A549 (cell line): Measurements from ENCODE around the gene CDC6. TPM values are rescaled to one million over a fixed set of nuclear protein-coding genes. Genes with fewer than 3 reads are reported as not detected.
A peak's percentile ranks its signal among the peaks of the same experiment; 100 is the strongest.

Experiments
- ATAC-seq, 2 experiments: fragments of 200-7000 bp in 1 of 2; fragments of >200 bp in 1 of 2; cut with Nextera tagmentation in 1 of 2; cut with Tn5 transposase in 1 of 2; 3 replicates each; pipeline versions ENCODE4 v1.8.0 to v1.9.1; 2018 to 2020; ENCODE audit warnings: mild to moderate bottlenecking in 1 of 2, moderate library complexity in 1 of 2
- CTCF ChIA-PET: fragments of 300-600 bp; sonication (Branson Sonifier 250); formaldehyde crosslinking; extraction: SDS; loops from one replicate; lab custom pipeline; 2021; ENCODE audit warnings: antibody characterized with exemption, inconsistent platforms; lab: Yijun Ruan, JAX
- POLR2A ChIA-PET: fragments of 350-600 bp; formaldehyde crosslinking; extraction: SDS; loops from one replicate; lab custom pipeline; 2021; ENCODE audit warnings: antibody characterized with exemption, inconsistent platforms; lab: Yijun Ruan, JAX
- DNase-seq, 2 experiments: peaks; one replicate each; pipeline versions ENCODE4 v3.0.0 to v3.0.0-alpha.2; 2011 to 2016; ENCODE audit warnings: low read depth in 1 of 2, low spot score in 1 of 2
- FAIRE-seq: peaks from 2 replicates; lab custom pipeline; 2011; peaks lifted over from hg19 to GRCh38; lab: Jason Lieb, UNC
- H3K27ac ChIP-seq, 2 experiments: fragments of >200 bp; sonication (Bioruptor Twin); formaldehyde crosslinking; 3 replicates each; pipeline ENCODE4 v1.5.1; 2016 to 2017
- H3K4me1 ChIP-seq: fragments of >200 bp; sonication (Bioruptor Twin); formaldehyde crosslinking; 3 replicates; pipeline ENCODE4 v1.6.1; 2016
- H3K4me2 ChIP-seq: fragments of >200 bp; sonication (Bioruptor Twin); formaldehyde crosslinking; 3 replicates; pipeline ENCODE4 v1.6.1; 2016
- H3K4me3 ChIP-seq: fragments of >200 bp; sonication (Bioruptor Twin); formaldehyde crosslinking; 3 replicates; pipeline ENCODE4 v1.5.1; 2016
- H3K9me3 ChIP-seq: fragments of >200 bp; sonication (Bioruptor Twin); formaldehyde crosslinking; 3 replicates; pipeline ENCODE4 v1.6.1; 2016
- ATOH8 ChIP-seq: fragments of 250-450 bp; sonication (Bioruptor Pico); IDR thresholded peaks from 2 replicates; pipeline ENCODE4 v1.5.0; 2020; ENCODE audit warnings: low read depth, mild to moderate bottlenecking, moderate library complexity
- CHD2 ChIP-seq: fragments of 150-350 bp; IDR thresholded peaks from 2 replicates; pipeline ENCODE4 v1.6.1; 2014; ENCODE audit warnings: low read length; ENCODE audit not compliant: partially characterized antibody
- E2F6 ChIP-seq: IDR thresholded peaks from 2 replicates; pipeline ENCODE4 v1.6.1; 2012; ENCODE audit warnings: low read depth, borderline replicate concordance
- GATA3 ChIP-seq: IDR thresholded peaks from 2 replicates; pipeline ENCODE4 v1.6.1; 2012; ENCODE audit warnings: borderline replicate concordance
- HOXB13 ChIP-seq: fragments of 250-450 bp; sonication (Bioruptor Pico); IDR thresholded peaks from 2 replicates; pipeline ENCODE4 v1.5.0; 2020; ENCODE audit warnings: low read depth, mild to moderate bottlenecking, moderate library complexity
- KDM5A ChIP-seq: fragments of 200-600 bp; sonication (generic); IDR thresholded peaks from 2 replicates; pipeline ENCODE4 v1.6.1; 2016; ENCODE audit warnings: antibody characterized with exemption, mild to moderate bottlenecking
- MAFK ChIP-seq: fragments of 450-650 bp; IDR thresholded peaks from 2 replicates; pipeline ENCODE4 v1.6.1; 2014; ENCODE audit not compliant: partially characterized antibody
- MYC ChIP-seq: IDR thresholded peaks from 2 replicates; pipeline ENCODE4 v1.6.1; 2012; ENCODE audit warnings: mild to moderate bottlenecking, inconsistent platforms, low read length, improper control_type of control experiment, borderline replicate concordance
- NPAS2 ChIP-seq: fragments of 250-450 bp; sonication (Bioruptor Pico); IDR thresholded peaks from 2 replicates; pipeline ENCODE4 v1.8.0; 2022; ENCODE audit warnings: mild to moderate bottlenecking, moderate library complexity, borderline replicate concordance
- POLR2A ChIP-seq: IDR thresholded peaks from 2 replicates; pipeline ENCODE4 v1.6.1; 2012; ENCODE audit warnings: mild to moderate bottlenecking, low read length
- POLR2AphosphoS2 ChIP-seq: conservative IDR thresholded peaks from 2 replicates; pipeline ENCODE4 v1.6.1; 2012; ENCODE audit warnings: low read length, improper control_type of control experiment, inconsistent platforms
- RAD21 ChIP-seq, 2 experiments: fragments of >200 bp in 1 of 2; sonication (Bioruptor Twin) in 1 of 2; formaldehyde crosslinking in 1 of 2; IDR thresholded peaks in 1 of 2; conservative IDR thresholded peaks in 1 of 2; 2 replicates in 1 of 2; 3 replicates in 1 of 2; pipeline ENCODE4 v1.6.1; 2012 to 2018; ENCODE audit warnings: inconsistent platforms in 1 of 2
- REST ChIP-seq: fragments of 200-600 bp; sonication (generic); IDR thresholded peaks from 2 replicates; pipeline ENCODE4 v1.6.1; 2016; ENCODE audit warnings: antibody characterized with exemption, mild to moderate bottlenecking, moderate library complexity
- TFCP2L1 ChIP-seq: fragments of 250-450 bp; sonication (Bioruptor Pico); IDR thresholded peaks from 2 replicates; pipeline ENCODE4 v1.5.0; 2021; ENCODE audit warnings: mild to moderate bottlenecking
- WGBS: methylation state at CpG from one replicate; pipeline ENCODE4 v1.1.6; 2017; ENCODE audit errors: missing lambda C conversion rate; 5-methylcytosine and 5-hydroxymethylcytosine counted together
- polyA plus RNA-seq, 4 experiments: library from polyadenylated mRNA; depleted of rRNA in 3 of 4; stranded (reverse); fragments of >200 nt; fragmentation: RNase III in 1 of 4; extraction: RNeasy Plus Mini Kit Qiagen cat#74134 plus additional on column Dnase treatment in 1 of 4; gene quantifications; 2 replicates in 3 of 4; 3 replicates in 1 of 4; pipeline ENCODE4 v1.2.3, GENCODE V29; 2011 to 2017

CDC6 gene
- polyA plus RNA-seq, 2 of the 4 experiments (the other 2 are of a cell fraction): 67.0 to 79.5 TPM

GRCh38 chr17:40317880-40318829, 30.5 kb downstream of the CDC6 start (continued):
- TF ChIP-seq TFCP2L1 (CRISPR knock-in tag): no peak
- TF ChIP-seq POLR2A: peak; percentile 9
- TF ChIP-seq HOXB13 (CRISPR knock-in tag): no peak
- TF ChIP-seq POLR2AphosphoS2: 0 out of 2 replicates have a peak, but pooled peaks have one; percentile 78
- TF ChIP-seq E2F6: peak; percentile 85
- no peak for TF ChIP-seq ATOH8 (CRISPR knock-in tag)
- 0 out of 2 replicates have a peak, but pooled peaks have one; percentile 48 for TF ChIP-seq KDM5A
- peak; percentile 7; the same call in 1 of the 2 replicates for TF ChIP-seq REST
- no peak for TF ChIP-seq MAFK
- no peak for TF ChIP-seq GATA3

GRCh38 chr17:40318830-40319391, 31.2 kb downstream of the CDC6 start:
- Histone ChIP-seq H3K9me3 (no peaks in the 10 kb centered on the region), H3K4me3 (peak overlapping the region; percentile 81), H3K27ac (peak overlapping the region; percentile 95 to 97), H3K4me1 (peaks cover 86% of the 10 kb centered on the region), H3K4me2 (peak overlapping the region; percentile 99)
- POLR2A ChIA-PET: no interaction called here
- ATAC-seq (no peak), FAIRE-seq (no peak), DNase-seq (no peak)
- WGBS: 9% methylated on average over 13 of the region's 13 CpGs
- TF ChIP-seq MYC (no peak), RAD21 (conservative IDR thresholded peaks at IDR 0.05 in 1 of 2, IDR thresholded peaks at IDR 0.05 in 1 of 2) (no peak), MAFK (no peak), GATA3 (no peak), NPAS2 (CRISPR knock-in tag) (no peak), CHD2 (no peak)
- CTCF ChIA-PET: interaction anchor here (0.7 to 50.4 kb wide), 7 partner anchors 9 to 241 kb away, joined by 3 to 2395 read pairs (median 7); partner anchors contain the start of genes CDC6, GJD3 and RARA
